GM21619 (cell line): ENCODE data around the gene DGLUCY.
"Not testable (repeated sequence)": the region's sequence is repeated elsewhere in the genome, so short reads cannot be mapped to it uniquely, and the experiment has no call there.

Experiments used
- ATAC-seq: cut with Tn5 transposase; IDR thresholded peaks from one replicate; pipeline ENCODE4 v1.9.1; 2021; ENCODE audit not compliant: unreplicated experiment

DGLUCY gene

GRCh38 chr14:91231446-91231845 is 117.6 kb downstream of the DGLUCY start:
- ATAC-seq: no peak

GRCh38 chr14:91232052-91232451 is 118.2 kb downstream of the DGLUCY start:
- ATAC-seq: no peak

- ATAC-seq: no peak
Observed at GRCh38 chr14:91232603-91233002, 118.7 kb downstream of the DGLUCY start.

- no peak for ATAC-seq
Observed at GRCh38 chr14:91233936-91234790, 120.3 kb downstream of the DGLUCY start.

- ATAC-seq: no peak
Observed at GRCh38 chr14:91234791-91235114, 120.9 kb downstream of the DGLUCY start.

- ATAC-seq: no peak
Observed at GRCh38 chr14:91235841-91236240, 122.0 kb downstream of the DGLUCY start.

- no peak for ATAC-seq
Observed at GRCh38 chr14:91237219-91237618, 123.3 kb downstream of the DGLUCY start.

- no peak for ATAC-seq
Observed at GRCh38 chr14:91238085-91238484, 124.2 kb downstream of the DGLUCY start.

GRCh38 chr14:91238661-91239060 is 124.8 kb downstream of the DGLUCY start:
- no peak for ATAC-seq

- peak; percentile 62 for ATAC-seq
Observed at GRCh38 chr14:91241863-91242262, 128.0 kb downstream of the DGLUCY start.

- ATAC-seq: no peak
Observed at GRCh38 chr14:91242635-91243034, 128.8 kb downstream of the DGLUCY start.

- ATAC-seq: peak; percentile 6
Observed at GRCh38 chr14:91243074-91243471, 129.2 kb downstream of the DGLUCY start.

GRCh38 chr14:91244501-91244901 is 130.6 kb downstream of the DGLUCY start, which contains the start of gene GPR68:
Gene GPR68 (minus strand): TSS chr14:91244704. CDS start chr14:91235050, 9,654 bp downstream.
- ATAC-seq: no peak

GRCh38 chr14:91245029-91245428 is 131.2 kb downstream of the DGLUCY start:
- no peak for ATAC-seq

- not testable (repeated sequence) for ATAC-seq
Observed at GRCh38 chr14:91245616-91246015, 131.7 kb downstream of the DGLUCY start.

- ATAC-seq: no peak
Observed at GRCh38 chr14:91246051-91246852, 132.4 kb downstream of the DGLUCY start.

GRCh38 chr14:91249841-91250616 is 136.2 kb downstream of the DGLUCY start:
- ATAC-seq: peak; percentile 89

- ATAC-seq: no peak
Observed at GRCh38 chr14:91250912-91251311, 137.0 kb downstream of the DGLUCY start.

- no peak for ATAC-seq
Observed at GRCh38 chr14:91252871-91253794, 139.3 kb downstream of the DGLUCY start.

GRCh38 chr14:91253795-91254323 is 140.0 kb downstream of the DGLUCY start:
- no peak for ATAC-seq
